Nephron progenitor cell (in vitro differentiated cells): Measurements from ENCODE around the gene KTN1.

Source experiments
- DNase-seq: peaks from one replicate; pipeline ENCODE4 v3.0.0; 2021
- H3K27ac Mint-ChIP-seq: 2 replicates; pipeline ENCODE4 v1.8.0; 2021; ENCODE audit warnings: mild to moderate bottlenecking, moderate library complexity, mixed read lengths
- H3K27me3 Mint-ChIP-seq: 2 replicates; pipeline ENCODE4 v1.8.0; 2021; ENCODE audit warnings: mild to moderate bottlenecking, low read depth, mixed read lengths; ENCODE audit not compliant: poor library complexity
- H3K36me3 Mint-ChIP-seq: 2 replicates; pipeline ENCODE4 v1.8.0; 2021; ENCODE audit warnings: low read depth, mixed read lengths
- H3K4me1 Mint-ChIP-seq: 2 replicates; pipeline ENCODE4 v1.8.0; 2021; ENCODE audit warnings: mixed read lengths
- H3K4me3 Mint-ChIP-seq: 2 replicates; pipeline ENCODE4 v1.8.0; 2021; ENCODE audit warnings: mild to moderate bottlenecking, moderate library complexity, mixed read lengths
- H3K9me3 Mint-ChIP-seq: 2 replicates; pipeline ENCODE4 v1.8.0; 2021; ENCODE audit warnings: mild to moderate bottlenecking, moderate library complexity, mixed read lengths
- TF ChIP-seq, protein P1 (sequence below): fragments of 200-600 bp; sonication (generic); IDR thresholded peaks from 2 replicates; pipeline ENCODE4 v1.5.0; 2021; ENCODE audit warnings: antibody characterized with exemption

Gene KTN1

GRCh38 chr14:55580470-55581341, 699 bp downstream of the KTN1 start:
- peak; percentile 66 for DNase-seq
- Mint-ChIP-seq H3K4me3 (peak overlapping the region; percentile 87), H3K36me3 (peaks cover 5% of the 10 kb centered on the region), H3K27ac (peak overlapping the region; percentile 27), H3K9me3 (no peaks in the 10 kb centered on the region), H3K4me1 (peaks cover 25% of the 10 kb centered on the region), H3K27me3 (peaks cover 4% of the 10 kb centered on the region)
- TF ChIP-seq, protein P1, sequence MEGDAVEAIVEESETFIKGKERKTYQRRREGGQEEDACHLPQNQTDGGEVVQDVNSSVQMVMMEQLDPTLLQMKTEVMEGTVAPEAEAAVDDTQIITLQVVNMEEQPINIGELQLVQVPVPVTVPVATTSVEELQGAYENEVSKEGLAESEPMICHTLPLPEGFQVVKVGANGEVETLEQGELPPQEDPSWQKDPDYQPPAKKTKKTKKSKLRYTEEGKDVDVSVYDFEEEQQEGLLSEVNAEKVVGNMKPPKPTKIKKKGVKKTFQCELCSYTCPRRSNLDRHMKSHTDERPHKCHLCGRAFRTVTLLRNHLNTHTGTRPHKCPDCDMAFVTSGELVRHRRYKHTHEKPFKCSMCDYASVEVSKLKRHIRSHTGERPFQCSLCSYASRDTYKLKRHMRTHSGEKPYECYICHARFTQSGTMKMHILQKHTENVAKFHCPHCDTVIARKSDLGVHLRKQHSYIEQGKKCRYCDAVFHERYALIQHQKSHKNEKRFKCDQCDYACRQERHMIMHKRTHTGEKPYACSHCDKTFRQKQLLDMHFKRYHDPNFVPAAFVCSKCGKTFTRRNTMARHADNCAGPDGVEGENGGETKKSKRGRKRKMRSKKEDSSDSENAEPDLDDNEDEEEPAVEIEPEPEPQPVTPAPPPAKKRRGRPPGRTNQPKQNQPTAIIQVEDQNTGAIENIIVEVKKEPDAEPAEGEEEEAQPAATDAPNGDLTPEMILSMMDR: no peak

DNA sequence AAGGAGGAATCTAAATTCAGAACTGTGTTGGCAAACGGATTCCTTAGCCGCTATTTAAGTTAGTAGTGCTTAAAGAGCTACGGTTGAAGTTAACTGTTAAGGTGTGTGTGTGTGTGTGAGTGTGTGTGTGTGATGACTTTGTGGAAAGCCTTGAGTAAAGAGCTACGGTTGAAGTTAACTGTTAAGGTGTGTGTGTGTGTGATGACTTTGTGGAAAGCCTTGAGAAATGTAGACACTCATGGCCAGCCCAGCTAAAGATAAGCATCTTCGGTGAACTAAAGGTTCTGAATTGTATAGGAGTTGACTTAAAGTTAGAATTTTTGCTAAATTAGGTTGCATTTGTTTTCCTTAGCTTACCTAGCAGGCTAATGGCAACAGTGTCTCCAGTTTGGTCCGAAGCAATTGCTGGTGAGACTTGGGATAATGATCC, 1.4 kb downstream of the KTN1 start:
- TF ChIP-seq, protein P1: no peak
- peaks cover 31% of the 10 kb centered on the region for H3K4me1 Mint-ChIP-seq
- H3K4me3 Mint-ChIP-seq: peak overlapping the region; percentile 87
- peak overlapping the region; percentile 27 for H3K27ac Mint-ChIP-seq
- peaks cover 5% of the 10 kb centered on the region for H3K36me3 Mint-ChIP-seq
- H3K27me3 Mint-ChIP-seq: peaks cover 4% of the 10 kb centered on the region
- H3K9me3 Mint-ChIP-seq: no peaks in the 10 kb centered on the region
- no peak for DNase-seq

DNA sequence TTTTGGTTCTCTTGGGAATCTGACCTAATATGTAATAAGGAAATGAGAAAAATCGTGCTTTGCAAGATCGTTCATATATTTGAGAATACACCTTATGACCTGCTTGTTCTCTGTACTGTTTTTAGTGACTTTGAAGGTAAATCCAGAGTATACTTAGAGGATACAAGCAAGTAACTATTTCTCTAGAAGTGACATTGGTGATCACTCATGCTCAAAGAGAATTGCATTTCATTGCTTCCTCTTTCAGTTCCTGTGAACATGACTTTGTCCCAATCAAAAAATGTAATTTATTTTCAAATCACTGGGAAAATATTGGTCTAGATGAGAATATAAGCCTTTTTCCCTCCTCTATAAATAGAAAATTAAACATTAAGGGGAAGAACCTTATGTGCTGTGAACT, 2.7 kb downstream of the KTN1 start:
- peaks cover 4% of the 10 kb centered on the region for H3K27me3 Mint-ChIP-seq
- no peak for DNase-seq
- peak overlapping the region; percentile 12 for H3K4me3 Mint-ChIP-seq
- no peak overlapping the region for H3K27ac Mint-ChIP-seq
- TF ChIP-seq, protein P1: no peak
- no peaks in the 10 kb centered on the region for H3K9me3 Mint-ChIP-seq
- peaks cover 36% of the 10 kb centered on the region for H3K4me1 Mint-ChIP-seq
- no peaks in the 10 kb centered on the region for H3K36me3 Mint-ChIP-seq

GRCh38 chr14:55583942-55584468, 4.0 kb downstream of the KTN1 start:
- Mint-ChIP-seq H3K4me1 (peaks cover 28% of the 10 kb centered on the region), H3K27ac (no peak overlapping the region), H3K9me3 (no peaks in the 10 kb centered on the region), H3K36me3 (no peaks in the 10 kb centered on the region), H3K27me3 (peaks cover 4% of the 10 kb centered on the region), H3K4me3 (no peak overlapping the region)
- DNase-seq: no peak
- TF ChIP-seq, protein P1: no peak

- Mint-ChIP-seq H3K4me3 (no peak overlapping the region), H3K27ac (no peak overlapping the region), H3K9me3 (no peaks in the 10 kb centered on the region), H3K36me3 (no peaks in the 10 kb centered on the region), H3K4me1 (peaks cover 30% of the 10 kb centered on the region), H3K27me3 (no peaks in the 10 kb centered on the region)
- DNase-seq: no peak
- TF ChIP-seq, protein P1: no peak
Measured at GRCh38 chr14:55585854-55586253, 5.8 kb downstream of the KTN1 start.

DNA sequence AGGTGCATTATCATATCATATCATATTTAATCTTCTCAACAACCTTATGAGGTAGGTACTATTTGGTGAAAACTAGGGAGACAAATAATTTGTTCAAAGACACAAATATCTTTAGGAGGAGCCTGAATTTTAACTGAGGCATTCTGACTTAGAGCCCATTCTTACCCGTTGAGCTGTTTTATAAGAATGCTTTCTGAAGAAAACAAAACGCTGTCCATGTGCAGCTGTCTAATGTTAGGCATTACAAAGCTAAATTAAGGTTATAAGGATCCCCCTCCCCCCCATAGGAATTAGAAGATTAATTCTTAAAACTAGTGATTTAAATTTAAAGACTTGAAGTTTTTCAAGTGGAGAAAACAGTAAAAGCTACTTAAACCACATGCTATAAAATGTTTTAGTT, 6.4 kb downstream of the KTN1 start:
- TF ChIP-seq, protein P1: no peak
- no peaks in the 10 kb centered on the region for H3K36me3 Mint-ChIP-seq
- no peak overlapping the region for H3K4me3 Mint-ChIP-seq
- H3K9me3 Mint-ChIP-seq: no peaks in the 10 kb centered on the region
- H3K27me3 Mint-ChIP-seq: no peaks in the 10 kb centered on the region
- peaks cover 28% of the 10 kb centered on the region for H3K4me1 Mint-ChIP-seq
- H3K27ac Mint-ChIP-seq: no peak overlapping the region
- no peak for DNase-seq
